ENCODE measurements around the gene DENND11.

- TF ChIP-seq, protein P1, sequence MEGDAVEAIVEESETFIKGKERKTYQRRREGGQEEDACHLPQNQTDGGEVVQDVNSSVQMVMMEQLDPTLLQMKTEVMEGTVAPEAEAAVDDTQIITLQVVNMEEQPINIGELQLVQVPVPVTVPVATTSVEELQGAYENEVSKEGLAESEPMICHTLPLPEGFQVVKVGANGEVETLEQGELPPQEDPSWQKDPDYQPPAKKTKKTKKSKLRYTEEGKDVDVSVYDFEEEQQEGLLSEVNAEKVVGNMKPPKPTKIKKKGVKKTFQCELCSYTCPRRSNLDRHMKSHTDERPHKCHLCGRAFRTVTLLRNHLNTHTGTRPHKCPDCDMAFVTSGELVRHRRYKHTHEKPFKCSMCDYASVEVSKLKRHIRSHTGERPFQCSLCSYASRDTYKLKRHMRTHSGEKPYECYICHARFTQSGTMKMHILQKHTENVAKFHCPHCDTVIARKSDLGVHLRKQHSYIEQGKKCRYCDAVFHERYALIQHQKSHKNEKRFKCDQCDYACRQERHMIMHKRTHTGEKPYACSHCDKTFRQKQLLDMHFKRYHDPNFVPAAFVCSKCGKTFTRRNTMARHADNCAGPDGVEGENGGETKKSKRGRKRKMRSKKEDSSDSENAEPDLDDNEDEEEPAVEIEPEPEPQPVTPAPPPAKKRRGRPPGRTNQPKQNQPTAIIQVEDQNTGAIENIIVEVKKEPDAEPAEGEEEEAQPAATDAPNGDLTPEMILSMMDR (IDR thresholded peaks at IDR 0.05), result no peak
- no peak for TF ChIP-seq POLR2A (IDR thresholded peaks at IDR 0.05)
Observed at GRCh38 chr7:141700848-141701371, 1.1 kb downstream of the DENND11 start.
